ENCODE measurements around the gene PHF10.

- TF ChIP-seq CEBPB (IDR thresholded peaks at IDR 0.05) (no peak), YY1 (IDR thresholded peaks at IDR 0.05; ENCODE audit: low read depth) (no peak), EGR1 (IDR thresholded peaks at IDR 0.05) (no peak), MAX (IDR thresholded peaks at IDR 0.05) (no peak), TAF1 (IDR thresholded peaks at IDR 0.05; ENCODE audit: low read depth) (no peak), RAD21 (IDR thresholded peaks at IDR 0.05; ENCODE audit: low read depth) (no peak)
These were observed 59.0 kb downstream of the PHF10 start for GRCh38 chr6:169665289-169665688.
